Uterus (tissue), 4 donors: ENCODE results near the gene ILDR2. TPM values are rescaled to one million over a fixed set of nuclear protein-coding genes. Genes with fewer than 3 reads are reported as not detected.

Experiments used
- DNase-seq, 2 donors: peaks; one replicate each; pipeline ENCODE4 v3.0.0-alpha.2; 2019 to 2020
- H3K27ac ChIP-seq, 2 donors: fragments of 200-600 bp; sonication (generic); 1 replicate in 1 of 2; 2 replicates in 1 of 2; pipeline ENCODE4 v1.5.1; 2016 to 2018
- H3K27me3 ChIP-seq, 2 donors: fragments of 200-600 bp; sonication (generic); one replicate each; pipeline ENCODE4 v1.5.1; 2018 to 2019; ENCODE audit warnings: control low read depth in 1 of 2
- H3K36me3 ChIP-seq, 2 donors: fragments of 200-600 bp; sonication (generic); one replicate each; pipeline ENCODE4 v1.5.1; 2019; ENCODE audit warnings: control low read depth in 1 of 2
- H3K4me1 ChIP-seq, 2 donors: fragments of 200-600 bp; sonication (generic); one replicate each; pipeline ENCODE4 v1.5.1; 2018 to 2019; ENCODE audit warnings: control low read depth in 1 of 2
- H3K4me3 ChIP-seq, 2 donors: fragments of 200-600 bp; sonication (generic); 1 replicate in 1 of 2; 2 replicates in 1 of 2; pipeline ENCODE4 v1.5.1; 2018 to 2019; ENCODE audit warnings: mild to moderate bottlenecking in 1 of 2
- H3K9me3 ChIP-seq, 2 donors: fragments of 200-600 bp; sonication (generic); one replicate each; pipeline ENCODE4 v1.5.1; 2019; ENCODE audit warnings: control low read depth in 1 of 2
- CTCF ChIP-seq, 4 experiments: fragments of 200-600 bp in 2 of 4; fragments of 450-650 bp in 2 of 4; sonication (generic) in 2 of 4; IDR thresholded peaks; one replicate each; pipeline ENCODE4 v1.5.1; 2016 to 2019; ENCODE audit warnings: antibody characterized with exemption in 4 of 4, mild to moderate bottlenecking in 2 of 4, moderate library complexity in 1 of 4
- POLR2A ChIP-seq, 2 donors: fragments of 450-650 bp; IDR thresholded peaks; one replicate each; pipeline ENCODE4 v1.6.1; 2016; ENCODE audit warnings: antibody characterized with exemption in 2 of 2, mild to moderate bottlenecking in 1 of 2, moderate library complexity in 1 of 2
- intact Hi-C: fragments of 100-400 bp; cut with DNase I; formaldehyde crosslinking; loops from one replicate; pipeline ENCODE4 v1.15.1; 2023; ENCODE audit warnings: low total_unique reads
- total RNA-seq, 4 donors: library from RNA; depleted of rRNA in 3 of 4; stranded (reverse); fragments of >200 nt in 3 of 4; gene quantifications; one replicate each; pipeline versions ENCODE4 v1.1.0 to v1.2.4, GENCODE V29; 2014 to 2023
- donor health status: DM: yes; HTN: yes; CAD: no.

ILDR2 gene
- total RNA-seq, 4 donors from 2014 or later, result 0.30 to 2.8 TPM; not detected in 2

DNA sequence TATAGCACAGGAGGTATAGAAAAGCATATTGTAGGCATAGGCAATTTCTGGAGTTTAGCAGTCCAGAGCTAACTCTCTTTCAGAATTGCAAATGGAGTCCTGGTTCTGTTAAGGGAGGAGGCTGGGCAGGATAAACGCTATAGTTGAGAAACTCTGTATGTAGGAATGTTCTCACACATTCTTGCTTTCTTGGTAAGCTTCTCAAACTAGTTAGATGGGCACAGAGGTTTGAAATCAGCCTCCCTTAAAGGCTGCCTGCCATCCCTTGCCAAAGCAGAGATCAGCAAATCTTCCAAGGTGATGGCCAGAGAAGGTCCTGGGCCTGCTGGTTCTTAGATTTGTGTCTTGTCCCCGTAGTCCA lies 56.4 kb downstream of the ILDR2 start:
- intact Hi-C loops, result no loop called here
- DNase-seq, result no peak
- Histone ChIP-seq H3K4me1 (no peaks in the 10 kb centered on the region), H3K27me3 (peaks cover 0 to 10% of the 10 kb centered on the region in 2 donors), H3K9me3 (no peaks in the 10 kb centered on the region), H3K27ac (no peak overlapping the region), H3K36me3 (no peaks in the 10 kb centered on the region), H3K4me3 (no peak overlapping the region)
- TF ChIP-seq CTCF (IDR thresholded peaks at IDR 0.05), result no peak
- TF ChIP-seq POLR2A (IDR thresholded peaks at IDR 0.05), result no peak

DNA sequence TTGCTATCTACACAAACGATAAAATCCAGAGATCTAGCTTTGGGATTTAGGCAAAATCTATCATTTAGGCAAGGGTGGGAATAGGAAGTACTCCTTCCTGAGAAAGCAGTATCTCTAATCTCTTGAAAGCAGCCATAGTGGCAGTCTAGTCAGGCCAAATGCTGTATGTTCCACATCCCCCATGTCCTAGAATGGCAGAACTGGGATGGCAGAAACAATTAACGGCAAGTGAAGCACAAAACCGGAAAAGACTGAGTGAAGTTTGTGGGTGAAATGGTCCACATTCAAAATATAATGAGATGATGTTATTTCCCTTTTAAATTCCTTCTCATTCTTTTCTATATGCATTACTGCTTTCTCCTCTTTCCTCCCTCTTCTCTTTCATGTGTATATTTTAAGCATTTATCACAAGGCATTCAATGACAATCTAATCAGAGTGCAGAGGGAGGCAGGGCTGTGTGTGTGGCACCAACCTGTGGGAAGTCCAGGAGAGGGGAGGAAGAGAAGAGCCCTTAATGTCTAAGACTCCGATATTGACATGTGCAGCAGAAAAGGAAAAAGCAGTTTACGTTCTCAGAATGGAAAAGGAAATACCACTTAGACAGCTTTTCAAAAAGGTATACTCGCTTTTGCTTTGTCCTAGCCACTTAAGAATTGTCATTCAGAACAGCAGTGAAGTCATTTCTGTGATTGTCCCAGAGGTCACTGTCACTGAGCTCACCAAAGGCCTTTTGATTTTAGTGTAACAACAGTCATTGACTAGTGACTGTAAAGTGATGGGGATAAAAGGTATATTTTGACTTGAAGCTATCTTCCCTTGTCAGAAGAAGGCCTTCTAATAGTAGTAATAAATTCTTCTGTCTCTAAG lies 57.0 kb downstream of the ILDR2 start:
- Histone ChIP-seq H3K9me3 (no peaks in the 10 kb centered on the region), H3K36me3 (no peaks in the 10 kb centered on the region), H3K4me1 (no peaks in the 10 kb centered on the region), H3K27ac (no peak overlapping the region), H3K4me3 (no peak overlapping the region), H3K27me3 (peaks cover 0 to 10% of the 10 kb centered on the region in 2 donors)
- no peak for DNase-seq
- intact Hi-C loops, result no loop called here
- TF ChIP-seq POLR2A (IDR thresholded peaks at IDR 0.05) (no peak), CTCF (IDR thresholded peaks at IDR 0.05) (no peak)

DNA sequence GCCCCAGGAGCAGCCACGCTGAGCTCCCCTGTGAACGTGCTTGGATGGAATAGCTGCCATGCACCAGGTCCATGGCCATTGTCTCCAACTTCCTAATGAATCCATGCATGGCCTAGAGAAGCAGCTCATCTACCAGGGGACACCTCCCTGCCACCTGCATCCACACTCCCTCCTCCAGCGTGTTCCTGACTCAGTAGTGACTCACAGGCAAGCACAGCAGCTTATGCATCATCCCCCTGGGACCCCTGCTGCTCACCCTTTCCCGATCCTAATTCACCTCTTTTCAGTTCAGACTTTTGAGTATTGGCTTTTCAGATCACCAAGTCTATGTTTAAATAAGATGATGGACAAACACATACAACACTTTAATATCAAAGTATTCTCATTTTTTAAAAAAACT lies 59.4 kb downstream of the ILDR2 start:
- no peak overlapping the region for H3K4me3 ChIP-seq
- peaks cover 0 to 6% of the 10 kb centered on the region in 2 donors for H3K27me3 ChIP-seq
- TF ChIP-seq CTCF (IDR thresholded peaks at IDR 0.05), result no peak
- no peak for TF ChIP-seq POLR2A (IDR thresholded peaks at IDR 0.05)
- intact Hi-C loops, result no loop called here
- H3K36me3 ChIP-seq, result no peaks in the 10 kb centered on the region
- DNase-seq, result no peak
- H3K4me1 ChIP-seq, result no peaks in the 10 kb centered on the region
- H3K9me3 ChIP-seq, result no peaks in the 10 kb centered on the region
- no peak overlapping the region for H3K27ac ChIP-seq

DNA sequence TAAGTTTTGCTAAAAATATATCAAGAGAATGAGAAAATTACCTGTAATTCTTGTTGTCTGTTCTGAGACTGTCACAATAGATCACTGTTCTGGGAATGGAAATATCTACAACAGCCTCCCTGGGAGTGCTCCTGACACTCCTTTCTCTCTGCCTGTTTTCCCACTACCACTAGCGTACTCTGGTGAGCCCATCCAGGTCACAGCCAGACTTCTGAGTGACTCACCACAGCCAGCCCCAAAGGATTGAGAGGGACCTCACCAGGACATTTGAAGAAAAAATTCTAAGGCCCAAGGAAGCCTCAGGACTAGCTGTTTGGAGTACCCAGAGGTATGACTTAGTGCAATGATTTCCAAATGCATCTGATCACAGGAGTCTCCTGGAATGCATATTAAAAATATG lies 60.3 kb downstream of the ILDR2 start:
- Histone ChIP-seq H3K4me3 (no peak overlapping the region), H3K36me3 (no peaks in the 10 kb centered on the region), H3K27ac (no peak overlapping the region), H3K4me1 (no peaks in the 10 kb centered on the region), H3K27me3 (no peaks in the 10 kb centered on the region), H3K9me3 (no peaks in the 10 kb centered on the region)
- DNase-seq, result no peak
- intact Hi-C loops, result no loop called here
- TF ChIP-seq CTCF (IDR thresholded peaks at IDR 0.05), result no peak
- no peak for TF ChIP-seq POLR2A (IDR thresholded peaks at IDR 0.05)

DNA sequence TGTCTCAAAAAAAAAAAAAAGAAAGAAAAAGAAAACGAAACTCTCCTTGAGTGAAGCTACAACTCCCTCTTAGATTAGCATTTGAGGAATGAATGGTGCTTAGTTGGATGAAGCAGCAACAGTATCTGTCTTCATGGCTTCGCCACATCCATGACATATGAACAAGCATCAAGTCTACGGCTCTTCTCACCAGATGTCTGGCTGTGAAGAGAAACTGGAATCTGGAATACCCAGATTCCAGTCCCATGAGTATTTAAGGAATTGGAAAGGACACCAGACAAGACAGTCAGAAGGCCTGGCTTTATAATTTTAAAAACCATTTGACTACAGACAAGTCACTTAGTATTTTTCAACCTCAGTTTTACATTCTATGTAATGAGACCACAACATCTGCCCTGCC lies 61.2 kb downstream of the ILDR2 start:
- Histone ChIP-seq H3K27ac (no peak overlapping the region), H3K4me3 (no peak overlapping the region), H3K36me3 (no peaks in the 10 kb centered on the region), H3K27me3 (no peaks in the 10 kb centered on the region), H3K9me3 (no peaks in the 10 kb centered on the region), H3K4me1 (no peaks in the 10 kb centered on the region)
- no peak for DNase-seq
- TF ChIP-seq POLR2A (IDR thresholded peaks at IDR 0.05) (no peak), CTCF (IDR thresholded peaks at IDR 0.05) (no peak)
- intact Hi-C loops, result no loop called here
